Muscle of leg (tissue), 11 donors: ENCODE measurements around the gene SLC1A2. TPM values are rescaled to one million over a fixed set of nuclear protein-coding genes. Genes with fewer than 3 reads are reported as not detected.

Source experiments
- DNase-seq: peaks from one replicate; pipeline ENCODE4 v3.0.0; 2013
- H3K27ac ChIP-seq: one replicate; pipeline ENCODE4 v1.5.1; 2013; ENCODE audit warnings: mild to moderate bottlenecking, low read length, control low read depth
- H3K27me3 ChIP-seq: one replicate; pipeline ENCODE4 v1.6.1; 2013; ENCODE audit warnings: low read length; ENCODE audit not compliant: control insufficient read depth, insufficient read depth
- H3K36me3 ChIP-seq: one replicate; pipeline ENCODE4 v1.6.1; 2013; ENCODE audit warnings: low read length; ENCODE audit not compliant: control insufficient read depth, insufficient read depth
- H3K4me1 ChIP-seq: one replicate; pipeline ENCODE4 v1.6.1; 2013; ENCODE audit warnings: low read length; ENCODE audit not compliant: control insufficient read depth, insufficient read depth
- H3K4me3 ChIP-seq: one replicate; pipeline ENCODE4 v1.5.1; 2013; ENCODE audit warnings: low read length, control low read depth
- H3K9me3 ChIP-seq: replicated peaks from 2 replicates; pipeline ENCODE4 v1.6.1; 2013; ENCODE audit warnings: low read depth, low read length; ENCODE audit not compliant: control insufficient read depth
- WGBS: methylation state at CpG from one replicate; pipeline ENCODE4 v1.1.5; 2013; ENCODE audit warnings: missing lambda C conversion rate; ENCODE audit not compliant: insufficient coverage; 5-methylcytosine and 5-hydroxymethylcytosine counted together
- polyA plus RNA-seq, 8 donors: library from polyadenylated mRNA; unstranded; fragments of 120-200 nt; gene quantifications; one replicate each; pipeline versions ENCODE4 v1.2.1 to v1.2.3, GENCODE V29; 2013; ENCODE audit warnings: inconsistent platforms in 1 of 8, low replicate concordance in 1 of 8; ENCODE audit not compliant: insufficient read length in 8 of 8, insufficient read depth in 1 of 8
- total RNA-seq: library from RNA; stranded (reverse); fragments of 120-200 nt; gene quantifications from one replicate; pipeline ENCODE4 v1.2.4, GENCODE V29; 2013

The SLC1A2 gene
- total and polyA plus RNA-seq, 9 donors: 0.43 to 1.6 (median 1.0) TPM

GRCh38 chr11:35237860-35238715 lies 181.3 kb downstream of the SLC1A2 start:
- Histone ChIP-seq H3K27ac (peak overlapping the region; percentile 23), H3K27me3 (no peaks in the 10 kb centered on the region), H3K36me3 (no peaks in the 10 kb centered on the region), H3K9me3 (peaks cover 2% of the 10 kb centered on the region), H3K4me1 (peaks cover 3% of the 10 kb centered on the region), H3K4me3 (no peak overlapping the region)
- peak; percentile 72 for DNase-seq
- 60% methylated on average over 1 of the region's 15 CpGs for WGBS

- no peak overlapping the region for H3K27ac ChIP-seq
- H3K9me3 ChIP-seq: peaks cover 2% of the 10 kb centered on the region
- no peak for DNase-seq
- no peaks in the 10 kb centered on the region for H3K27me3 ChIP-seq
- no peaks in the 10 kb centered on the region for H3K36me3 ChIP-seq
- peaks cover 3% of the 10 kb centered on the region for H3K4me1 ChIP-seq
- no CpG with 5 or more reads among the region's 1 CpG for WGBS
- no peak overlapping the region for H3K4me3 ChIP-seq
These were observed 182.0 kb downstream of the SLC1A2 start for GRCh38 chr11:35237351-35237750.

- H3K27me3 ChIP-seq: no peaks in the 10 kb centered on the region
- H3K36me3 ChIP-seq: no peaks in the 10 kb centered on the region
- whole genome bisulfite sequencing: 60% methylated on average over 2 of the region's 5 CpGs
- peaks cover 3% of the 10 kb centered on the region for H3K4me1 ChIP-seq
- H3K27ac ChIP-seq: no peak overlapping the region
- peaks cover 2% of the 10 kb centered on the region for H3K9me3 ChIP-seq
- DNase-seq: peak; percentile 61
- H3K4me3 ChIP-seq: no peak overlapping the region
These were observed 182.7 kb downstream of the SLC1A2 start for GRCh38 chr11:35236667-35237003.

GRCh38 chr11:35235936-35236666 lies 183.3 kb downstream of the SLC1A2 start:
- WGBS: 86% methylated on average over 1 of the region's 4 CpGs
- Histone ChIP-seq H3K4me3 (no peak overlapping the region), H3K4me1 (peaks cover 3% of the 10 kb centered on the region), H3K9me3 (peaks cover 2% of the 10 kb centered on the region), H3K36me3 (peaks cover 4% of the 10 kb centered on the region), H3K27ac (no peak overlapping the region), H3K27me3 (no peaks in the 10 kb centered on the region)
- no peak for DNase-seq

- Histone ChIP-seq H3K9me3 (peaks cover 2% of the 10 kb centered on the region), H3K36me3 (peaks cover 10% of the 10 kb centered on the region), H3K4me3 (no peak overlapping the region), H3K4me1 (peaks cover 3% of the 10 kb centered on the region), H3K27me3 (no peaks in the 10 kb centered on the region), H3K27ac (no peak overlapping the region)
- DNase-seq: no peak
- WGBS: no CpG with 5 or more reads among the region's 1 CpG
These were observed 183.9 kb downstream of the SLC1A2 start for GRCh38 chr11:35235498-35235897.

GRCh38 chr11:35235157-35235468 lies 184.2 kb downstream of the SLC1A2 start:
- peaks cover 2% of the 10 kb centered on the region for H3K9me3 ChIP-seq
- peaks cover 3% of the 10 kb centered on the region for H3K4me1 ChIP-seq
- H3K27me3 ChIP-seq: no peaks in the 10 kb centered on the region
- no CpG with 5 or more reads among the region's 2 CpGs for WGBS
- H3K27ac ChIP-seq: no peak overlapping the region
- H3K4me3 ChIP-seq: no peak overlapping the region
- no peak for DNase-seq
- peaks cover 14% of the 10 kb centered on the region for H3K36me3 ChIP-seq

- H3K36me3 ChIP-seq: peaks cover 19% of the 10 kb centered on the region
- WGBS: 100% methylated on average over 1 of the region's 3 CpGs
- no peak for DNase-seq
- no peak overlapping the region for H3K27ac ChIP-seq
- no peak overlapping the region for H3K4me3 ChIP-seq
- peaks cover 2% of the 10 kb centered on the region for H3K9me3 ChIP-seq
- no peaks in the 10 kb centered on the region for H3K27me3 ChIP-seq
- H3K4me1 ChIP-seq: peaks cover 3% of the 10 kb centered on the region
These were observed 184.8 kb downstream of the SLC1A2 start for GRCh38 chr11:35234460-35235156.

GRCh38 chr11:35233518-35233917 lies 185.8 kb downstream of the SLC1A2 start:
- Histone ChIP-seq H3K36me3 (peaks cover 28% of the 10 kb centered on the region), H3K9me3 (peaks cover 2% of the 10 kb centered on the region), H3K4me3 (no peak overlapping the region), H3K27ac (no peak overlapping the region), H3K4me1 (peaks cover 3% of the 10 kb centered on the region), H3K27me3 (no peaks in the 10 kb centered on the region)
- DNase-seq: no peak
- WGBS: no CpG with 5 or more reads among the region's 1 CpG

GRCh38 chr11:35232891-35233330 lies 186.4 kb downstream of the SLC1A2 start:
- H3K4me1 ChIP-seq: peaks cover 2% of the 10 kb centered on the region
- H3K27me3 ChIP-seq: no peaks in the 10 kb centered on the region
- H3K4me3 ChIP-seq: no peak overlapping the region
- no CpG with 5 or more reads among the region's 4 CpGs for WGBS
- peaks cover 2% of the 10 kb centered on the region for H3K9me3 ChIP-seq
- H3K36me3 ChIP-seq: peaks cover 30% of the 10 kb centered on the region
- no peak for DNase-seq
- no peak overlapping the region for H3K27ac ChIP-seq
